Measurements from ENCODE around the gene KCNN3.
A peak's percentile ranks its signal among the peaks of the same experiment; 100 is the strongest.

KCNN3 gene

DNA sequence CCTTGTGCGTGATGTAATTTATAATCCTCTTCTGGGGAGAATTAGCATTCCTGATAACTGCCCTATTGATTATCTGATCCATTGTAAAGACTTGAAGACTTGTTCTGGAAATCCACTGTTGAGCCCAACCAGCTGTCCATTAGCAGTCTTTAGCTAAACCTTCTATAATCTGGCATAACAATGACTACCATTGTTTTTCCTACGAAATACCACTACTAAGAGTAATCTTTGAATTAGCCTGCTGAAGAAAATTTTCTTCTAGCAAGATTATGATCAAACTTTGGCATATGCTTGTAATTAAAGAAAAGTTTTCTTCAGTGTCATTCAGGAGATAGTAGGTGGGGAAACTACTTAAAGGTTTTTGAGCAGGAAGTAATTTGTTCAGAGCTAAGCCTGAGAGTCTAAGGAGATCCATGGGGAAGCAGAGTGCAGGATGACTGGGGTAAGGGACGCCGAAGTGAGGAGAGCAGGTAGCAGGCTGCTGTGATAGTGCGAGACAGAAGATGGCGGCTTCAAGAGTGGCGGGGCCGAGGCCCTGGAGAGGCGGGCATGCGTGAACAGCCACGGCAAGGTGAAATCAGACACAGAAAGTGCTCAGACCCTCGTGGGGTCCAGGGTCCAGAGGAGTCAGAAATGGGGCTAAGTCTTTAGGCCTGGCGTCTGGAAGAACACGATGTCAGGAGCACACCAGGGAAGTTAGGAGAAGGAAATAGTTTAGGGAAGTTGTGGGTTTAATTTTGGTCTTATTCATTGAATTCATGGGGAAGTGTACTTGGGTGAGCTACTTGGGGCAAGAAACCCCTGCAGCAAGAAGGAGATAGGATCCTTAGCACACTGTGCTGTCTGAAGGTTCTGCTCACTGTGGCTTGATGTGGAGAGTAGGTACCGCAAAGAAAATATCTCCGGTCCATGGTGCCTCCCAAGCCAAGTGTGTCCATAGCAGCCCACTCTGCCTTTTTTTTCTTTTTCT is 149.5 kb downstream of the KCNN3 start:
- no peak for TF ChIP-seq ZFX (IDR thresholded peaks at IDR 0.05)
- no peak overlapping the region for H3K27ac ChIP-seq

DNA sequence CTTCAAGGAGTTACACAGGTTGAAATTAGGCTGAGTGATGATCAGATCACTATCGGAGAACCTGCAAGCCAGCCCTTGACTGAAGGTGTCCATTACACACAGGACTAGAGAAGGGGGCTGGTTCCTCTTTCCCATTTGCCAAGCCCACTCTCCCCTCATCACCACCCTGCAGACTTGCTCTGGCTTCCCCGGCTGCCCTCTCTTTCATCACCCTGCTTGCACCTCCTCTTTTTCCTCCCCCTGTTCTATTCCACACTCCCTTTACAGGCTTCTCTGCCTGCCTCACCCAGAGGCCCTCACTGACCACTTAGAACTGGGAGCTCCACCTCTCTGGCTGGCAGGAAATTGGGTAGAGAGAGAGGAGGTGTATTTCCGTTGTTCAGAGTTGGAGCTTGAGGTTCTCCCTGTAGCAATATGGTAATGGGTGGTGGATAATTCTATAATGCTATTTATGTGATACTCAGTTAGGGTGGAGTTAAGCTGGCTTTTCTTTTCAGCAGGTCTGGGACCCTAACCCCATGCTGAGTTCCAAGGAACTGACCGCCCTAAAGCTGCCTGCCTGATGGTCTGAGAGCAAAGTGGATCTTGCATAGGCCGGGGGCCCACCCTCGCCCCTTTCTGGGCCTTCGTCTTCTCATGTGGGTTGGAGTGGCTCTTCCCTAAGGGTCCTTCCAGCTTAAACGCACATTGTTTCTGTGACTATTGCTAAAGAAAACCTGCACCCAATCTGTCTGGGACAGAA is 150.3 kb downstream of the KCNN3 start:
- TF ChIP-seq, protein P1, sequence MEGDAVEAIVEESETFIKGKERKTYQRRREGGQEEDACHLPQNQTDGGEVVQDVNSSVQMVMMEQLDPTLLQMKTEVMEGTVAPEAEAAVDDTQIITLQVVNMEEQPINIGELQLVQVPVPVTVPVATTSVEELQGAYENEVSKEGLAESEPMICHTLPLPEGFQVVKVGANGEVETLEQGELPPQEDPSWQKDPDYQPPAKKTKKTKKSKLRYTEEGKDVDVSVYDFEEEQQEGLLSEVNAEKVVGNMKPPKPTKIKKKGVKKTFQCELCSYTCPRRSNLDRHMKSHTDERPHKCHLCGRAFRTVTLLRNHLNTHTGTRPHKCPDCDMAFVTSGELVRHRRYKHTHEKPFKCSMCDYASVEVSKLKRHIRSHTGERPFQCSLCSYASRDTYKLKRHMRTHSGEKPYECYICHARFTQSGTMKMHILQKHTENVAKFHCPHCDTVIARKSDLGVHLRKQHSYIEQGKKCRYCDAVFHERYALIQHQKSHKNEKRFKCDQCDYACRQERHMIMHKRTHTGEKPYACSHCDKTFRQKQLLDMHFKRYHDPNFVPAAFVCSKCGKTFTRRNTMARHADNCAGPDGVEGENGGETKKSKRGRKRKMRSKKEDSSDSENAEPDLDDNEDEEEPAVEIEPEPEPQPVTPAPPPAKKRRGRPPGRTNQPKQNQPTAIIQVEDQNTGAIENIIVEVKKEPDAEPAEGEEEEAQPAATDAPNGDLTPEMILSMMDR (conservative IDR thresholded peaks at IDR 0.05): no peak
- TF ChIP-seq ZFX (IDR thresholded peaks at IDR 0.05): no peak

DNA sequence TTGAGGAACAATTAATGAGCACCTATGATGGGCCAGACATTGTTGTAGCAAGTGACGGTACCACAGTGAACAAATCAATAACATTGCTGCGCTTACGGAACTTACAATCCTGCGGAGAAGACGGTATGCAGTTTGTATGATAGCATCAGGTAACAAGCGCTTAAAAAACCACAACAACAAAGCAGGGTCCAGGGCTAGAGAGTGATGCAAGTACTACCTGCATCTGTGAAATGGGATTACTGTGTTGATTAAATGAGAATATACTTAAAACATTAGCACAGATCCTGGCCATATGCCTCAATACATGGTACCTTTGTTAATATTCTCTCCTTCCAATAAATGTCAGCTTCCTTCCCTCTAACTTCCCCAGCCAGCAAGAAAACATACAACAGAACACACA is 151.5 kb downstream of the KCNN3 start:
- TF ChIP-seq ZFX (IDR thresholded peaks at IDR 0.05): no peak
- TF ChIP-seq, protein P1 (conservative IDR thresholded peaks at IDR 0.05): no peak
- H3K27ac ChIP-seq: no peak overlapping the region

More for the DNA sequence above, 150.3 kb downstream of the KCNN3 start:
- no peak overlapping the region for H3K27ac ChIP-seq

DNA sequence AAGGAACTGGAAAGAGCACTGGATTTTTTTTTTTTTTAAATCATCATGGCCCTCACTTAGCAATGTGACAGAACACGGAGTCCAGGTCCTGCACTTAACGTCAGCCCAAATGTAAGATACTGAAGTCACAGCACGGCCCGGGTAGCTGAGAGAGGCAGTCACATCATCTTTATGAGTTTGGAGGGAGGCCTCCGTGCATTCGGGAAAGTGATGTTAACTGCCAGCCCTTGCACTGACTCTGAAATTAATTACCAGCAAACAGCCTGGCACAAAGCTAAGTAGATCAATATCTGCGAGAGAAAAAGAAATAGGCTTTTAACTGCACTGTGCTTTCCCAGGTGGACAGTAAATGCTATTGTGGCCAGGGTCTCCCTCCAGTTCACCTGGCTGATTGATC is 152.6 kb downstream of the KCNN3 start:
- TF ChIP-seq, protein P1 (conservative IDR thresholded peaks at IDR 0.05): no peak
- no peak for TF ChIP-seq ZFX (IDR thresholded peaks at IDR 0.05)

DNA sequence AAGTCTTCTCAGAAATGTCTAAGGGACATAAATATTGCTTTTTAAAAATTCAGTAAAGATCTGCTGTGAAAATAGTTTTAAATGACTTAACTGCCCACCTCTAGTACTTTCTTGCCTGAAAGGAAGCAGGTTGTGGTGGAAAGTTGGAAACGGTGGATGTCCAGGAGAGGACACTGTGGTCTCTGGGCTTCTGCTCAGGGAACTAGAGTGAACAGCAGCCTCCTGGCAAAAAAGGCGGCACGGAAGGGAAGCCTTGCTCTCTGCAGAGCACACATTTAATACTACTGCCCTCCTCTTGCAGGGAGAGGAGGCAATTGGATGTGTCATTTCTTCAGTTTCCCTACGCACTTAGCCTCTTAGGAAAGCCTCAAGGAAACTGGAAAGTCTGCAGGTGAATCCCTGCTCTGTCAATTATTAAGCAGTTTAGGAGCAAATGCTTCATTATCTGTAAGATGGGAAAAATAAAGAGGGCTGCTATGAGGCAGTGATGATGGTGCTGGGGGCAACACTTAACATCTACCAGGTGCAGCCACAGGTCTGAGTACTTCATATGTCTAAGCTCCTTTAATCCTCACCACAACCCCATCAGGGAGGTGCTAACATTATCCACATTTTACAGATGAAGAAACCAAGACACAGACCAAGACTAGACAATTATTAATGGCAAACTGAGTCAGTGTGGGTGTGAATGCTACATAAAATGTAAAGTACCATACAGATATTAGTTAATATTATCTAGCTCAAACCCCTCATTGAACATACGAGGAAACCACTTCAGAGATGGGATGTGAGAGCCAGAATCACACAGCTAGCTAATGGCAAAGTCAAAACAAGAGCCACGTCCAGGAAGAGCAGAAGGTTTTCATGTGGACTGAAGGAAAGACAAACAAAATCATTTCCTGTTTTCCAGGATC is 153.2 kb downstream of the KCNN3 start:
- no peak for TF ChIP-seq ZFX (IDR thresholded peaks at IDR 0.05)
- H3K27ac ChIP-seq: peak overlapping the region; percentile 55; the same call in 1 of the 2 replicates

More for the DNA sequence above, 152.6 kb downstream of the KCNN3 start:
- H3K27ac ChIP-seq: peak overlapping the region; percentile 55

DNA sequence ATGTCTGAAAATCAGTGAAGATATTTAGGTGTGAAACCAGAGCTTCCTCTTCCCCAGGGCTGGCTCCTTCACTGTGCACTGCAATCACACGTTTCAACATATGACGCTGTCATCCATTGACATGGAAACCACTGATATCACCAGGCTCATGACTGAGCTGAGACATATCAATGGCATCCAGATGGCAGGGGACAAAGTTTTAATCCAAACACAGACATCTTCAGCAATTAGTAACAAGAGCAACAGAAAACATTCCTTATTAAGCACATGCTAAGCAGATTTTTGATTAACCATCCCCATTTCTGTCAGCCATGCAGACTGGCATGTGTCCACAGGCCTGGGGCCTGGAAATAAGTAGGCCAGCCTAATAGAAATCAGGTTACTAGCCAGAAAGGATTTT is 154.1 kb downstream of the KCNN3 start:
- TF ChIP-seq, protein P1 (conservative IDR thresholded peaks at IDR 0.05): no peak
- TF ChIP-seq ZFX (IDR thresholded peaks at IDR 0.05): no peak
- no peak overlapping the region for H3K27ac ChIP-seq

DNA sequence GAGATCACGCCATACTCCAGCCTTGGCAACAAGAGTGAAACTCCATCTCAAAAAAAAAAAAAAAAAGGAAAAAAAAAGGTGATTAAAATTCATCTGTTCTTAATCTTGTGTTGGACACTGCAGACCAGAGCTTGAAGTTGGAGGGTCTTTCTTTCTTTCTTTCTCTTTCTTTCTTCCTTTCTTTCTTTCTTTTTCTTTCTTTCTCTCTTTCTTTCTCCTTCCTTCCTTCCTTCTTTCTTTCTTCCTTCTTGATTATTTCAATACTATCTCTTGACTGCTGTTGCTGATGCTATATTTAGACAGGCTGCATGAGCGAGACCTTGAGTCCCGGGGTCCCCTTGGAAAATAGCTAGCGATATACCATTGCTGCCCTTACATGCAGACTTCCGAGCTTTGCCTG is 154.7 kb downstream of the KCNN3 start:
- H3K27ac ChIP-seq: no peak overlapping the region
- TF ChIP-seq ZFX (IDR thresholded peaks at IDR 0.05): no peak
- TF ChIP-seq, protein P1 (conservative IDR thresholded peaks at IDR 0.05): no peak
